SK-N-SH (cell line): ENCODE results near the gene PSMD13. TPM values are rescaled to one million over a fixed set of nuclear protein-coding genes. Genes with fewer than 3 reads are reported as not detected.
A peak's percentile ranks its signal among the peaks of the same experiment; 100 is the strongest.

ENCODE experiments used
- CTCF ChIA-PET: fragments of 300-600, 350-600 bp; formaldehyde crosslinking; extraction: SDS; loops from one replicate; lab custom pipeline; 2021; lab: Yijun Ruan, JAX
- POLR2A ChIA-PET: fragments of 350-600 bp; sonication (Branson Sonifier 250); formaldehyde crosslinking; extraction: SDS; loops from one replicate; lab custom pipeline; 2020; ENCODE audit warnings: antibody characterized with exemption, inconsistent platforms; lab: Yijun Ruan, JAX
- DNase-seq: peaks from one replicate; pipeline ENCODE4 v3.0.0; 2012
- H2AFZ ChIP-seq: fragments of 200-600 bp; sonication (generic); 2 replicates; pipeline ENCODE4 v1.8.1; 2016; ENCODE audit warnings: antibody characterized with exemption, mild to moderate bottlenecking, low read depth
- H3F3A ChIP-seq: fragments of 200-600 bp; sonication (generic); replicated peaks from 2 replicates; pipeline ENCODE3; 2016; ENCODE audit warnings: antibody characterized with exemption, mild to moderate bottlenecking; ENCODE audit not compliant: insufficient read depth
- H3K27ac ChIP-seq, 2 experiments: fragments of 200-500 bp in 1 of 2; fragments of 200-600 bp in 1 of 2; sonication (Bioruptor generic) in 1 of 2; sonication (generic), shearing (Covaris generic) in 1 of 2; 2 replicates each; pipeline versions ENCODE4 v1.5.1 to v1.6.1; 2014 to 2016; ENCODE audit warnings: low read depth in 2 of 2, inconsistent platforms in 1 of 2, low read length in 1 of 2, mild to moderate bottlenecking in 1 of 2, mixed read lengths in 1 of 2
- H3K27me3 ChIP-seq: fragments of 200-600 bp; sonication (generic), shearing (Covaris generic); 2 replicates; pipeline ENCODE4 v1.6.1; 2016; ENCODE audit warnings: mixed run types; ENCODE audit not compliant: insufficient read depth
- H3K36me3 ChIP-seq, 2 experiments: fragments of 200-500 bp in 1 of 2; fragments of 200-600 bp in 1 of 2; sonication (Bioruptor generic) in 1 of 2; sonication (generic) in 1 of 2; replicated peaks in 1 of 2; 2 replicates each; pipeline versions ENCODE3 to v1.5.1; 2014 to 2016; ENCODE audit warnings: low read length in 1 of 2, mild to moderate bottlenecking in 1 of 2; ENCODE audit not compliant: insufficient read depth in 2 of 2, control insufficient read depth in 1 of 2
- H3K4me1 ChIP-seq, 2 experiments: fragments of 200-500 bp in 1 of 2; fragments of 200-600 bp in 1 of 2; sonication (Bioruptor generic) in 1 of 2; sonication (generic), shearing (Covaris generic) in 1 of 2; 2 replicates each; pipeline versions ENCODE4 v1.5.1 to v1.6.1; 2014 to 2016; ENCODE audit warnings: low read depth in 1 of 2, low read length in 1 of 2, mixed run types in 1 of 2; ENCODE audit not compliant: insufficient read depth in 2 of 2, control insufficient read depth in 1 of 2
- H3K4me2 ChIP-seq: fragments of 200-600 bp; sonication (generic), shearing (Covaris generic); 2 replicates; pipeline ENCODE4 v1.6.1; 2017; ENCODE audit warnings: mixed run types
- H3K4me3 ChIP-seq, 2 experiments: fragments of 200-500 bp in 1 of 2; fragments of 200-600 bp in 1 of 2; sonication (Bioruptor generic) in 1 of 2; sonication (generic), shearing (Covaris generic) in 1 of 2; 2 replicates each; pipeline versions ENCODE4 v1.5.1 to v1.8.1; 2014 to 2016; ENCODE audit warnings: low read depth in 2 of 2, inconsistent platforms in 1 of 2, low read length in 1 of 2, mild to moderate bottlenecking in 1 of 2, mixed read lengths in 1 of 2, moderate library complexity in 1 of 2
- H3K79me2 ChIP-seq: fragments of 200-600 bp; sonication (generic); 2 replicates; pipeline ENCODE4 v1.8.1; 2017; ENCODE audit warnings: mild to moderate bottlenecking; ENCODE audit not compliant: insufficient read depth
- H3K9ac ChIP-seq: fragments of 200-600 bp; sonication (generic); 2 replicates; pipeline ENCODE4 v1.6.1; 2017; ENCODE audit warnings: mixed run types
- H3K9me2 ChIP-seq: fragments of 200-600 bp; sonication (generic); 2 replicates; pipeline ENCODE4 v1.6.1; 2017; ENCODE audit warnings: mixed run types
- H3K9me3 ChIP-seq: fragments of 200-600 bp; sonication (generic); 2 replicates; pipeline ENCODE4 v1.6.1; 2017; ENCODE audit warnings: mixed run types, mild to moderate bottlenecking, moderate library complexity
- H4K20me1 ChIP-seq: fragments of 200-600 bp; sonication (generic); 2 replicates; pipeline ENCODE4 v1.6.1; 2017; ENCODE audit warnings: mild to moderate bottlenecking, mixed run types; ENCODE audit not compliant: insufficient read depth
- CHD2 ChIP-seq: fragments of 150-350 bp; IDR thresholded peaks from 2 replicates; pipeline ENCODE4 v1.6.1; 2018; ENCODE audit warnings: low read length; ENCODE audit not compliant: partially characterized antibody
- ELF1 ChIP-seq: IDR thresholded peaks from 2 replicates; pipeline ENCODE4 v1.4.0; 2012
- EZH2phosphoT487 ChIP-seq: fragments of 200-600 bp; sonication (generic); IDR thresholded peaks from 2 replicates; pipeline ENCODE4 v1.6.1; 2017; ENCODE audit warnings: low read depth, mixed run types, mild to moderate bottlenecking, antibody characterized with exemption, moderate library complexity, borderline replicate concordance
- FOXJ3 ChIP-seq: sonication (generic); formaldehyde crosslinking; IDR thresholded peaks from 2 replicates; pipeline ENCODE4 v1.5.1; 2020; ENCODE audit warnings: mild to moderate bottlenecking, missing genetic modification reagents
- FOXM1 ChIP-seq: IDR thresholded peaks from 2 replicates; pipeline ENCODE4 v1.4.0; 2012; ENCODE audit warnings: low read depth, mild to moderate bottlenecking
- GATA2 ChIP-seq: sonication (generic); formaldehyde crosslinking; IDR thresholded peaks from 2 replicates; pipeline ENCODE4 v1.5.0; 2020; ENCODE audit warnings: mild to moderate bottlenecking, missing genetic modification reagents
- JUND ChIP-seq: IDR thresholded peaks from 2 replicates; pipeline ENCODE4 v1.4.0; 2012
- MEF2A ChIP-seq: IDR thresholded peaks from 2 replicates; pipeline ENCODE4 v1.4.0; 2012; ENCODE audit warnings: low read depth, borderline replicate concordance
- MXI1 ChIP-seq: IDR thresholded peaks from 2 replicates; pipeline ENCODE4 v1.6.1; 2012; ENCODE audit warnings: mild to moderate bottlenecking, low read depth, low read length, improper control_type of control experiment
- NFIC ChIP-seq: IDR thresholded peaks from 2 replicates; pipeline ENCODE4 v1.4.0; 2012; ENCODE audit warnings: borderline replicate concordance
- POLR2AphosphoS5 ChIP-seq: IDR thresholded peaks from 2 replicates; pipeline ENCODE4 v1.6.1; 2012; ENCODE audit warnings: low read depth, low read length
- RAD21 ChIP-seq: IDR thresholded peaks from 2 replicates; pipeline ENCODE4 v1.6.1; 2012; ENCODE audit warnings: mild to moderate bottlenecking, low read length
- RCOR1 ChIP-seq: fragments of 150-350 bp; IDR thresholded peaks from 2 replicates; pipeline ENCODE4 v1.6.1; 2017; ENCODE audit warnings: antibody characterized with exemption, low read length
- RXRA ChIP-seq: IDR thresholded peaks from 2 replicates; pipeline ENCODE4 v1.4.0; 2012; ENCODE audit warnings: low read depth, mild to moderate bottlenecking, borderline replicate concordance
- TAF1 ChIP-seq: IDR thresholded peaks from 2 replicates; pipeline ENCODE4 v1.6.1; 2012; ENCODE audit warnings: low read depth, mild to moderate bottlenecking, low read length, moderate library complexity, borderline replicate concordance
- TCF12 ChIP-seq: IDR thresholded peaks from 2 replicates; pipeline ENCODE4 v1.4.0; 2012
- TEAD4 ChIP-seq: IDR thresholded peaks from 2 replicates; pipeline ENCODE4 v1.4.0; 2012; ENCODE audit warnings: mild to moderate bottlenecking, borderline replicate concordance; ENCODE audit not compliant: insufficient read depth
- YY1 ChIP-seq: IDR thresholded peaks from 2 replicates; pipeline ENCODE4 v1.4.0; 2012; ENCODE audit warnings: low read depth, mild to moderate bottlenecking
- WGBS: methylation state at CpG from one replicate; pipeline ENCODE4 v1.1.6; 2017; ENCODE audit warnings: low lambda C conversion rate; 5-methylcytosine and 5-hydroxymethylcytosine counted together
- polyA plus RNA-seq, 3 experiments: library from polyadenylated mRNA; depleted of rRNA; stranded (reverse); fragments of >200 nt; gene quantifications; 2 replicates each; pipeline ENCODE4 v1.2.3, GENCODE V29; 2012
- TF ChIP-seq, protein P1 (sequence below): IDR thresholded peaks from 2 replicates; pipeline ENCODE4 v1.4.0; 2012; ENCODE audit warnings: low read depth, borderline replicate concordance
- TF ChIP-seq, protein P2 (sequence below): fragments of 150-350 bp; IDR thresholded peaks from 2 replicates; pipeline ENCODE4 v1.6.1; 2017; ENCODE audit warnings: antibody characterized with exemption, low read length, low read depth, borderline replicate concordance

The PSMD13 gene
- polyA plus RNA-seq, 1 of the 3 experiments (the other 2 are of a cell fraction): 196 TPM

DNA sequence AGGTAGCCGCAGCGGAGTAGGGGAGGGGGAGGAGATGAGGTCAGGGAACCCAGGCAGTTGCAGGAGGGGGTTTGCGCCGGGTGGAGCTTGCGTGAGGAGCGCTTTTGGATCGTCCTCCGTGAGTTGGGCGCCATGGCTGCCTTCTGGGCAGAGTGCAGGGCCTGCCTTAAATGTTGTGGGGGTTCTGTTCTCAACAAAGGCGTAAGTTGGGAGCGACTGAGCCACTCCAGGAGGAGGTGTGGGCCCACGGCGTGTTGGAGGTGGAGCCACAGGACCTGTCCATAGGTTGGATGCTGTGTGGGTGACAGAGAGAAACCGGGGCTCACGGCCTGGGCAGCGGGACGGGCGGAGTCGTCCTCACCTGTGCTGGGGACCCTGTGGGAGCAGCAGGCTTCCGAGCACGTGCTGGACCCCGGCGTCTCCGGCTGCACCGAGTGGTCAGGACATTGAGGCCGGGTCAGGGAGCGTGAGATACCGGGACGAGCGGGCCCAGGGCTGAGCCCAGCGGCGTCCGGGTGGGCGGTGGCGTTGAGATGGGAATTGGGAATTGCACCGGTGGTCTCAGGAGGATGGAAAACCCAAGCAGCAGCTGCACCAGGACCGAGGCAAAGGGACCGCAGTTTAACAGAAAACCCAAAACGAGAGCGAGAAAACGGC, 51.2 kb downstream of the PSMD13 start:
- Histone ChIP-seq H3K27me3 (no peaks in the 10 kb centered on the region), H3F3A (no peaks in the 10 kb centered on the region), H3K79me2 (no peaks in the 10 kb centered on the region), H3K9me3 (no peaks in the 10 kb centered on the region), H3K4me3 (peak overlapping the region; percentile 63 to 75), H2AFZ (peak overlapping the region; percentile 90; the same call in 1 of the 2 replicates), H4K20me1 (no peaks in the 10 kb centered on the region), H3K27ac (no peak overlapping the region), H3K4me2 (peak overlapping the region; percentile 88), H3K9ac (no peak overlapping the region), H3K4me1 (peaks cover 0 to 9% of the 10 kb centered on the region in 2 experiments; a peak in 1 of 4 replicates), H3K36me3 (no peaks in the 10 kb centered on the region), H3K9me2 (no peaks in the 10 kb centered on the region)
- ChIA-PET CTCF (interaction anchor here (1.2 to 2.1 kb wide), 4 partner anchors 8 to 37 kb away, joined by 3 to 6 read pairs (median 5); no protein-coding TSS in a partner anchor), POLR2A (interaction anchor here (0.8 kb wide), 1 partner anchor 8 kb away, joined by 3 read pairs; no protein-coding TSS in a partner anchor)
- 48% methylated on average over 31 of the region's 41 CpGs for WGBS
- no peak for TF ChIP-seq RXRA
- TF ChIP-seq EZH2phosphoT487: no peak
- TF ChIP-seq FOXJ3 (CRISPR knock-in tag): no peak
- no peak for TF ChIP-seq MXI1
- no peak for TF ChIP-seq GATA2 (CRISPR knock-in tag)
- TF ChIP-seq ELF1: no peak
- no peak for TF ChIP-seq TCF12
- no peak for TF ChIP-seq MEF2A
- no peak for TF ChIP-seq POLR2AphosphoS5
- TF ChIP-seq JUND: no peak
- no peak for TF ChIP-seq CHD2
- TF ChIP-seq NFIC: no peak
- no peak for TF ChIP-seq TEAD4
- no peak for TF ChIP-seq FOXM1
- TF ChIP-seq RCOR1: no peak
- no peak for TF ChIP-seq TAF1
- TF ChIP-seq, protein P1, sequence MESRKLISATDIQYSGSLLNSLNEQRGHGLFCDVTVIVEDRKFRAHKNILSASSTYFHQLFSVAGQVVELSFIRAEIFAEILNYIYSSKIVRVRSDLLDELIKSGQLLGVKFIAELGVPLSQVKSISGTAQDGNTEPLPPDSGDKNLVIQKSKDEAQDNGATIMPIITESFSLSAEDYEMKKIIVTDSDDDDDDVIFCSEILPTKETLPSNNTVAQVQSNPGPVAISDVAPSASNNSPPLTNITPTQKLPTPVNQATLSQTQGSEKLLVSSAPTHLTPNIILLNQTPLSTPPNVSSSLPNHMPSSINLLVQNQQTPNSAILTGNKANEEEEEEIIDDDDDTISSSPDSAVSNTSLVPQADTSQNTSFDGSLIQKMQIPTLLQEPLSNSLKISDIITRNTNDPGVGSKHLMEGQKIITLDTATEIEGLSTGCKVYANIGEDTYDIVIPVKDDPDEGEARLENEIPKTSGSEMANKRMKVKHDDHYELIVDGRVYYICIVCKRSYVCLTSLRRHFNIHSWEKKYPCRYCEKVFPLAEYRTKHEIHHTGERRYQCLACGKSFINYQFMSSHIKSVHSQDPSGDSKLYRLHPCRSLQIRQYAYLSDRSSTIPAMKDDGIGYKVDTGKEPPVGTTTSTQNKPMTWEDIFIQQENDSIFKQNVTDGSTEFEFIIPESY: no peak
- TF ChIP-seq, protein P2, sequence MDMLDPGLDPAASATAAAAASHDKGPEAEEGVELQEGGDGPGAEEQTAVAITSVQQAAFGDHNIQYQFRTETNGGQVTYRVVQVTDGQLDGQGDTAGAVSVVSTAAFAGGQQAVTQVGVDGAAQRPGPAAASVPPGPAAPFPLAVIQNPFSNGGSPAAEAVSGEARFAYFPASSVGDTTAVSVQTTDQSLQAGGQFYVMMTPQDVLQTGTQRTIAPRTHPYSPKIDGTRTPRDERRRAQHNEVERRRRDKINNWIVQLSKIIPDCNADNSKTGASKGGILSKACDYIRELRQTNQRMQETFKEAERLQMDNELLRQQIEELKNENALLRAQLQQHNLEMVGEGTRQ: no peak
- no peak for TF ChIP-seq RAD21
- no peak for TF ChIP-seq YY1
- peak; percentile 56 for DNase-seq
